HG02798 (cell line): Measurements from ENCODE around the gene KCTD17.

Source experiments
- ATAC-seq: cut with Tn5 transposase; IDR thresholded peaks from one replicate; pipeline ENCODE4 v1.9.1; 2021; ENCODE audit warnings: mild to moderate bottlenecking; ENCODE audit not compliant: unreplicated experiment, poor library complexity

KCTD17 gene

GRCh38 chr22:37095113-37095512 is 43.6 kb downstream of the KCTD17 start:
- ATAC-seq, result no peak

- no peak for ATAC-seq
Measured at GRCh38 chr22:37097346-37097745, 45.8 kb downstream of the KCTD17 start.

GRCh38 chr22:37098976-37099591 is 47.5 kb downstream of the KCTD17 start:
- no peak for ATAC-seq

- no peak for ATAC-seq
Measured at GRCh38 chr22:37100589-37101127, 49.1 kb downstream of the KCTD17 start.

- ATAC-seq, result no peak
Measured at GRCh38 chr22:37101311-37102066, 49.9 kb downstream of the KCTD17 start.

- no peak for ATAC-seq
Measured at GRCh38 chr22:37103151-37103550, 51.6 kb downstream of the KCTD17 start.

- ATAC-seq, result no peak
Measured at GRCh38 chr22:37103656-37104452, 52.3 kb downstream of the KCTD17 start.

GRCh38 chr22:37105154-37105553 is 53.6 kb downstream of the KCTD17 start:
- no peak for ATAC-seq

GRCh38 chr22:37105990-37106389 is 54.4 kb downstream of the KCTD17 start:
- no peak for ATAC-seq

GRCh38 chr22:37107816-37108621 is 56.5 kb downstream of the KCTD17 start:
- no peak for ATAC-seq

- no peak for ATAC-seq
Measured at GRCh38 chr22:37109242-37109917, 57.8 kb downstream of the KCTD17 start, which contains the start of gene TMPRSS6. Gene TMPRSS6, minus strand, starts transcription at chr22:37109713. Its CDS starts 6,296 bp downstream, at chr22:37103417.

- ATAC-seq, result no peak
Measured at GRCh38 chr22:37111156-37111717, 59.7 kb downstream of the KCTD17 start.

GRCh38 chr22:37112084-37112728 is 60.7 kb downstream of the KCTD17 start:
- no peak for ATAC-seq
